Loucy (cell line): ENCODE measurements around the gene WWOX.

Source experiments
- EZH2phosphoT487 ChIP-seq: fragments of 200-600 bp; IDR thresholded peaks from 2 replicates; pipeline ENCODE4 v1.6.1; 2018; ENCODE audit warnings: antibody characterized with exemption, mild to moderate bottlenecking, moderate library complexity, borderline replicate concordance
- TF ChIP-seq, protein P1 (sequence below): fragments of 200-600 bp; sonication (generic); conservative IDR thresholded peaks from 2 replicates; pipeline ENCODE4 v1.5.1; 2014; ENCODE audit warnings: mild to moderate bottlenecking, antibody characterized with exemption, low read length

DNA sequence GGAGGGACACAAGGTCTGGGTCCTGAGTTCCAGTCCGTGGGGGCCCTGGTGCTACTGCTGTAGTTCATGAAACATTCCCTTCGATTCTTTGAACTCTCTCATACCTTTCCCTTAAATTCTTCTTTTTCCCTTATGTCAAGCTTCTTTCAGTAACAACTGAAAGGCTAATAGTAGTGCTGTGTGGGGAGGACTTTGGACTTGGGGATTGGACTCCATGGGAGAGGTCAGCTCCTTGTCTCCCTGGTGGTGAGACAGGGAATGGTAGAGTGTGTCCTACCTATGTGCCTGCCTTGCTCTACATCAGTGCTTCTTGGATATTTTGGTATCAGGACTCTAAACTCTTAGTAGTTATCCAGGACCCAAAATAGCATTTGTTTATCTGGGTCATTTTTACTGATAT, 628.1 kb downstream of the WWOX start:
- TF ChIP-seq, protein P1, sequence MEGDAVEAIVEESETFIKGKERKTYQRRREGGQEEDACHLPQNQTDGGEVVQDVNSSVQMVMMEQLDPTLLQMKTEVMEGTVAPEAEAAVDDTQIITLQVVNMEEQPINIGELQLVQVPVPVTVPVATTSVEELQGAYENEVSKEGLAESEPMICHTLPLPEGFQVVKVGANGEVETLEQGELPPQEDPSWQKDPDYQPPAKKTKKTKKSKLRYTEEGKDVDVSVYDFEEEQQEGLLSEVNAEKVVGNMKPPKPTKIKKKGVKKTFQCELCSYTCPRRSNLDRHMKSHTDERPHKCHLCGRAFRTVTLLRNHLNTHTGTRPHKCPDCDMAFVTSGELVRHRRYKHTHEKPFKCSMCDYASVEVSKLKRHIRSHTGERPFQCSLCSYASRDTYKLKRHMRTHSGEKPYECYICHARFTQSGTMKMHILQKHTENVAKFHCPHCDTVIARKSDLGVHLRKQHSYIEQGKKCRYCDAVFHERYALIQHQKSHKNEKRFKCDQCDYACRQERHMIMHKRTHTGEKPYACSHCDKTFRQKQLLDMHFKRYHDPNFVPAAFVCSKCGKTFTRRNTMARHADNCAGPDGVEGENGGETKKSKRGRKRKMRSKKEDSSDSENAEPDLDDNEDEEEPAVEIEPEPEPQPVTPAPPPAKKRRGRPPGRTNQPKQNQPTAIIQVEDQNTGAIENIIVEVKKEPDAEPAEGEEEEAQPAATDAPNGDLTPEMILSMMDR: no peak
- TF ChIP-seq EZH2phosphoT487: no peak
